Naive thymus-derived CD4-positive, alpha-beta T cell (primary cell): ENCODE measurements around the gene ZNF620. TPM values are rescaled to one million over a fixed set of nuclear protein-coding genes. Genes with fewer than 3 reads are reported as not detected.
"Not testable (repeated sequence)": the region's sequence is repeated elsewhere in the genome, so short reads cannot be mapped to it uniquely, and the experiment has no call there.

Experiments
- ATAC-seq: fragments of 150-1000 bp; cut with Tn5 transposase; 2 replicates; pipeline ENCODE4 v1.10.0; 2021; ENCODE audit warnings: mild to moderate bottlenecking, moderate library complexity
- CTCF ChIA-PET: fragments of 350-600 bp; sonication (Branson Sonifier 250); formaldehyde crosslinking; loops from one replicate; lab custom pipeline; 2021; ENCODE audit warnings: antibody characterized with exemption; lab: Charles Lee
- POLR2A ChIA-PET: fragments of 350-600 bp; sonication (Branson Sonifier 250); formaldehyde crosslinking; loops from one replicate; lab custom pipeline; 2021; ENCODE audit warnings: antibody characterized with exemption, inconsistent platforms; lab: Charles Lee
- DNase-seq, 9 donors: peaks; one replicate each; pipeline versions ENCODE4 v3.0.0 to v3.0.0-alpha.2; 2020 to 2022; ENCODE audit warnings: mixed read lengths in 1 of 9
- H3K27ac ChIP-seq: one replicate; pipeline ENCODE4 v1.7.0; 2013; ENCODE audit warnings: mild to moderate bottlenecking, low read depth, low read length, moderate library complexity
- H3K27me3 ChIP-seq, 2 donors: one replicate each; pipeline ENCODE4 v1.7.0; 2013; ENCODE audit warnings: low read length in 2 of 2, mild to moderate bottlenecking in 2 of 2, moderate library complexity in 2 of 2; ENCODE audit not compliant: control insufficient read depth in 2 of 2, insufficient read depth in 2 of 2
- H3K36me3 ChIP-seq, 3 experiments: 1 replicate in 2 of 3; 2 replicates in 1 of 3; pipeline ENCODE4 v1.7.0; 2013; ENCODE audit warnings: low read length in 3 of 3, mild to moderate bottlenecking in 3 of 3, moderate library complexity in 1 of 3; ENCODE audit not compliant: insufficient read depth in 3 of 3, control insufficient read depth in 2 of 3
- H3K4me1 ChIP-seq, 2 donors: one replicate each; pipeline ENCODE4 v1.7.0; 2013; ENCODE audit warnings: low read length in 2 of 2, mild to moderate bottlenecking in 2 of 2, moderate library complexity in 1 of 2; ENCODE audit not compliant: control insufficient read depth in 2 of 2, insufficient read depth in 2 of 2
- H3K4me3 ChIP-seq: 2 replicates; pipeline ENCODE4 v1.7.0; 2013; ENCODE audit warnings: mild to moderate bottlenecking, low read length
- H3K9me3 ChIP-seq, 3 experiments: 1 replicate in 2 of 3; 2 replicates in 1 of 3; pipeline ENCODE4 v1.7.0; 2013; ENCODE audit warnings: low read length in 3 of 3; ENCODE audit not compliant: control insufficient read depth in 2 of 3
- H3K27ac Mint-ChIP-seq, 9 donors: one replicate each; pipeline ENCODE4 v1.8.0; 2020 to 2022; ENCODE audit warnings: mixed read lengths in 9 of 9, mild to moderate bottlenecking in 8 of 9, moderate library complexity in 5 of 9, inconsistent platforms in 2 of 9
- H3K27me3 Mint-ChIP-seq, 5 donors: one replicate each; pipeline ENCODE4 v1.8.0; 2021 to 2022; ENCODE audit warnings: mixed read lengths in 5 of 5, mild to moderate bottlenecking in 1 of 5
- H3K36me3 Mint-ChIP-seq, 5 donors: one replicate each; pipeline ENCODE4 v1.8.0; 2020 to 2022; ENCODE audit warnings: mixed read lengths in 5 of 5, mild to moderate bottlenecking in 3 of 5, inconsistent platforms in 1 of 5
- H3K4me1 Mint-ChIP-seq, 7 donors: one replicate each; pipeline ENCODE4 v1.8.0; 2020 to 2022; ENCODE audit warnings: mixed read lengths in 7 of 7, mild to moderate bottlenecking in 3 of 7, inconsistent platforms in 1 of 7
- H3K4me3 Mint-ChIP-seq, 10 donors: one replicate each; pipeline ENCODE4 v1.8.0; 2020 to 2022; ENCODE audit warnings: mild to moderate bottlenecking in 10 of 10, mixed read lengths in 10 of 10, moderate library complexity in 6 of 10, inconsistent platforms in 2 of 10
- H3K9me3 Mint-ChIP-seq, 11 donors: one replicate each; pipeline ENCODE4 v1.8.0; 2020 to 2022; ENCODE audit warnings: mixed read lengths in 11 of 11, mild to moderate bottlenecking in 4 of 11, inconsistent platforms in 1 of 11, moderate library complexity in 1 of 11
- intact Hi-C, 2 donors: fragments of 100-400 bp; cut with micrococcal nuclease; formaldehyde crosslinking; loops; one replicate each; pipeline ENCODE4 v1.15.1; 2023
- polyA plus RNA-seq, 2 donors: library from polyadenylated mRNA; unstranded; fragments of 300-500 nt; fragmentation: Illumina TruSeq; gene quantifications; one replicate each; pipeline ENCODE4 v1.2.3, GENCODE V29; 2021
- total RNA-seq, 6 experiments: library from RNA in 5 of 6; stranded (reverse) in 5 of 6; gene quantifications; 1 replicate in 5 of 6; 2 replicates in 1 of 6; pipeline ENCODE4 v1.2.3 and lab custom pipeline; 2021 to 2026

The ZNF620 gene
- total and polyA plus RNA-seq, 7 experiments from 2014 or later: 1.3 to 6.4 (median 3.6) TPM

GRCh38 chr3:40557575-40558161 is 51.8 kb downstream of the ZNF620 start:
- ATAC-seq: no peak
- Mint-ChIP-seq H3K27me3 (peaks cover 0 to 4% (median 0%) of the 10 kb centered on the region in 5 donors), H3K36me3 (no peaks in the 10 kb centered on the region), H3K4me3 (no peak overlapping the region), H3K4me1 (no peaks in the 10 kb centered on the region), H3K9me3 (peaks cover 0 to 2% (median 0%) of the 10 kb centered on the region in 11 donors), H3K27ac (no peak overlapping the region)
- intact Hi-C loops: no loop called here
- no peak overlapping the region for H3K27ac ChIP-seq
- CTCF ChIA-PET: no interaction called here
- no peaks in the 10 kb centered on the region for H3K27me3 ChIP-seq
- H3K36me3 ChIP-seq: no peaks in the 10 kb centered on the region
- no peak overlapping the region for H3K4me3 ChIP-seq
- DNase-seq: no peak
- POLR2A ChIA-PET: no interaction called here
- no peaks in the 10 kb centered on the region for H3K4me1 ChIP-seq
- no peaks in the 10 kb centered on the region for H3K9me3 ChIP-seq

DNA sequence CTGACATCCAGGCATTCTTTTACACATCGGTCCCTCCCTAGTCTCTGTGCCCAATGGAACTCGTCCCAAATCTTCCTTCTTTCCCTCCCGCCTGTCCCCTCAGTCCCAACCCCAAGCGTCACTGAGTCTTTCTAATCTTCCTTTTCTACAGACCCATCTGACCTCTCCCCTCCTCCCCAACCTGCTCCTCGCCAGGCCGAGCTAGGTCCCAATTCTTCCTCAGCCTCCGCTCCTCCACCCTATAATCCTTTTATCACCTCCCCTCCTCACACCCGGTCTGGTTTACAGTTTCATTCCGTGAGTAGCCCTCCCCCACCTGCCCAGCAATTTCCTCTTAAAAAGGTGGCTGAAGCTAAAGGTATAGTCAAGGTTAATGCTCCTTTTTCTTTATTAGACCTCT is 56.6 kb downstream of the ZNF620 start:
- POLR2A ChIA-PET, H3K9me3 ChIP-seq, H3K4me1 ChIP-seq, H3K36me3 ChIP-seq, H3K27ac ChIP-seq, H3K4me1 Mint-ChIP-seq, H3K27me3 ChIP-seq, H3K27ac Mint-ChIP-seq, CTCF ChIA-PET, intact Hi-C loops, H3K9me3 Mint-ChIP-seq, H3K4me3 Mint-ChIP-seq, H3K36me3 Mint-ChIP-seq, H3K27me3 Mint-ChIP-seq, H3K4me3 ChIP-seq, ATAC-seq, DNase-seq: not testable (repeated sequence)

DNA sequence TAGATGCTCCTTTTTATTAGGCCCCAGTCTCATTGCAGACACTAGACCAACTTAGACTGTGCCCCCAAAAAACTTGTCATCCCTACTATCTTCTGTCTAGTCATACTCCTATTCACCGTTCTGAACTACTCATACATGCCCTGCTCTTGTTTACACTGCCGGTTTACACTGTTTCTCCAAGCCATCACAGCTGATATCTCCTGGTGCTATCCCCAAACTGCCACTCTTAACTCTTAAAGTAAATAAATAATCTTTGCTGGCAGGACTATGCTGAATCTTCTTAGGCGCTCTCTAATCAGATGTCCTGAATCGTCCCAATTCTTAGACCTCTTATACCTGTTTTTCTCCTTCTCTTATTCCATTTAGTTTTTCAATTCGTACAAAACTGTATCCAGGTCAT is 59.8 kb downstream of the ZNF620 start:
- H3K4me3 ChIP-seq, H3K36me3 Mint-ChIP-seq, H3K27ac ChIP-seq, POLR2A ChIA-PET, H3K36me3 ChIP-seq, H3K27ac Mint-ChIP-seq, ATAC-seq, H3K9me3 Mint-ChIP-seq, intact Hi-C loops, H3K4me1 Mint-ChIP-seq, H3K27me3 ChIP-seq, DNase-seq, H3K4me3 Mint-ChIP-seq, H3K4me1 ChIP-seq, CTCF ChIA-PET, H3K9me3 ChIP-seq: not testable (repeated sequence)
- H3K27me3 Mint-ChIP-seq: peaks cover 0 to 11% (median 0%) of the 10 kb centered on the region in 5 donors

GRCh38 chr3:40566694-40567093 is 60.9 kb downstream of the ZNF620 start:
- Mint-ChIP-seq H3K4me3 (no peak overlapping the region), H3K4me1 (no peaks in the 10 kb centered on the region), H3K27ac (no peak overlapping the region), H3K27me3 (peaks cover 0 to 15% (median 0%) of the 10 kb centered on the region in 5 donors), H3K9me3 (peaks cover 0 to 5% (median 0%) of the 10 kb centered on the region in 11 donors), H3K36me3 (peaks cover 0 to 3% (median 0%) of the 10 kb centered on the region in 5 donors)
- Histone ChIP-seq H3K4me3 (no peak overlapping the region), H3K4me1 (no peaks in the 10 kb centered on the region), H3K36me3 (no peaks in the 10 kb centered on the region), H3K27ac (no peak overlapping the region), H3K27me3 (no peaks in the 10 kb centered on the region), H3K9me3 (no peaks in the 10 kb centered on the region)
- POLR2A ChIA-PET: no interaction called here
- DNase-seq (no peak), ATAC-seq (no peak)
- CTCF ChIA-PET: no interaction called here
- intact Hi-C loops: no loop called here

Other genes starting within 250 kb of the ZNF620 start
- 10 to 100 TPM; 34.5 to 82.0 (median 53.3) TPM for gene EIF1B, start 196.3 kb upstream of the ZNF620 start, total RNA-seq
- 10 to 100 TPM; 36.9 to 49.8 TPM for gene EIF1B, start 196.3 kb upstream of the ZNF620 start, polyA plus RNA-seq
- gene ENTPD3, start 118.9 kb upstream of the ZNF620 start, total RNA-seq: not detected
- gene ENTPD3, start 118.9 kb upstream of the ZNF620 start, polyA plus RNA-seq: not detected
- 1,000 to 10,000 TPM; 2,135 to 3,746 (median 3,320) TPM for gene RPL14, start 48.7 kb upstream of the ZNF620 start, total RNA-seq
- gene RPL14, start 48.7 kb upstream of the ZNF620 start, polyA plus RNA-seq: 1,000 to 10,000 TPM; 1,689 to 2,002 TPM
- 10 to 100 TPM in 3 of 5 experiments, 1 to 10 TPM in 2; 5.0 to 13.9 (median 12.3) TPM for gene ZNF619, start 28.9 kb upstream of the ZNF620 start, total RNA-seq
- 1 to 10 TPM; 2.9 to 3.2 TPM for gene ZNF619, start 28.9 kb upstream of the ZNF620 start, polyA plus RNA-seq
- gene ZNF621, start 18.9 kb downstream of the ZNF620 start, total RNA-seq: 10 to 100 TPM; 14.6 to 26.9 (median 21.9) TPM
- gene ZNF621, start 18.9 kb downstream of the ZNF620 start, polyA plus RNA-seq: 1 to 10 TPM; 2.8 to 4.6 TPM